Neural progenitor cell (in vitro differentiated cells): ENCODE measurements around the gene ATF2. TPM values are rescaled to one million over a fixed set of nuclear protein-coding genes. Genes with fewer than 3 reads are reported as not detected.

Experiments
- DNase-seq: peaks from one replicate; pipeline ENCODE4 v3.0.0-alpha.2; 2016; ENCODE audit warnings: low spot score
- H2AFZ ChIP-seq: fragments of 200-600 bp; sonication (generic); replicated peaks from 2 replicates; pipeline ENCODE4 v1.6.1; 2016; ENCODE audit warnings: antibody characterized with exemption
- H3F3A ChIP-seq: fragments of 200-600 bp; sonication (generic); 2 replicates; pipeline ENCODE4 v1.6.1; 2016; ENCODE audit warnings: antibody characterized with exemption, low read depth
- H3K27ac ChIP-seq: fragments of 200-600 bp; sonication (generic); 2 replicates; pipeline ENCODE4 v1.5.1; 2016; ENCODE audit warnings: mild to moderate bottlenecking
- H3K27me3 ChIP-seq: fragments of 200-600 bp; sonication (generic); 2 replicates; pipeline ENCODE4 v1.6.1; 2016; ENCODE audit warnings: mild to moderate bottlenecking, moderate library complexity
- H3K36me3 ChIP-seq: fragments of 200-600 bp; sonication (generic); 2 replicates; pipeline ENCODE4 v1.5.1; 2016
- H3K4me1 ChIP-seq: fragments of 200-600 bp; sonication (generic); 2 replicates; pipeline ENCODE4 v1.6.1; 2016; ENCODE audit warnings: mixed run types
- H3K4me2 ChIP-seq: fragments of 200-600 bp; sonication (generic); 2 replicates; pipeline ENCODE4 v1.6.1; 2016
- H3K4me3 ChIP-seq: fragments of 200-600 bp; sonication (generic); 2 replicates; pipeline ENCODE4 v1.5.1; 2016
- H3K79me2 ChIP-seq: fragments of 200-600 bp; sonication (generic); 2 replicates; pipeline ENCODE4 v1.6.1; 2016; ENCODE audit warnings: low read depth
- H3K9ac ChIP-seq: fragments of 200-600 bp; sonication (generic); 2 replicates; pipeline ENCODE4 v1.6.1; 2016
- H3K9me3 ChIP-seq: fragments of 200-600 bp; sonication (generic); 2 replicates; pipeline ENCODE4 v1.5.1; 2016; ENCODE audit warnings: low read depth
- H4K20me1 ChIP-seq: fragments of 200-600 bp; sonication (generic); 2 replicates; pipeline ENCODE4 v1.6.1; 2016; ENCODE audit warnings: low read depth
- H3K27ac Mint-ChIP-seq: 3 replicates; pipeline ENCODE4 v1.8.0; 2021; ENCODE audit warnings: mixed read lengths
- H3K27me3 Mint-ChIP-seq: 2 replicates; pipeline ENCODE4 v1.8.0; 2022; ENCODE audit warnings: low read depth, mild to moderate bottlenecking, inconsistent platforms, moderate library complexity, mixed read lengths; ENCODE audit not compliant: insufficient read depth
- H3K36me3 Mint-ChIP-seq: 3 replicates; pipeline ENCODE4 v1.8.0; 2021; ENCODE audit warnings: mixed read lengths
- H3K4me1 Mint-ChIP-seq: 3 replicates; pipeline ENCODE4 v1.8.0; 2021; ENCODE audit warnings: mixed read lengths
- H3K4me3 Mint-ChIP-seq: 3 replicates; pipeline ENCODE4 v1.8.0; 2021; ENCODE audit warnings: mild to moderate bottlenecking, moderate library complexity, mixed read lengths
- H3K9me3 Mint-ChIP-seq: 3 replicates; pipeline ENCODE4 v1.8.0; 2020; ENCODE audit warnings: mixed read lengths
- EZH2 ChIP-seq: fragments of 200-600 bp; sonication (generic); IDR thresholded peaks from 2 replicates; pipeline ENCODE4 v1.6.1; 2017; ENCODE audit warnings: antibody characterized with exemption, mild to moderate bottlenecking, moderate library complexity
- EZH2phosphoT487 ChIP-seq: fragments of 200-600 bp; sonication (generic); IDR thresholded peaks from 2 replicates; pipeline ENCODE4 v1.6.1; 2017; ENCODE audit warnings: antibody characterized with exemption
- total RNA-seq: library from RNA; depleted of rRNA; stranded (reverse); fragments of >200 nt; gene quantifications from 2 replicates; pipeline ENCODE4 v1.2.3, GENCODE V29; 2015; ENCODE audit warnings: low replicate concordance
- TF ChIP-seq, protein P1 (sequence below): fragments of 200-600 bp; sonication (generic); IDR thresholded peaks from 2 replicates; pipeline ENCODE4 v1.5.1; 2017; ENCODE audit warnings: antibody characterized with exemption, mild to moderate bottlenecking

The ATF2 gene
- total RNA-seq, 1 donor from 2014 or later, result 133 TPM

DNA sequence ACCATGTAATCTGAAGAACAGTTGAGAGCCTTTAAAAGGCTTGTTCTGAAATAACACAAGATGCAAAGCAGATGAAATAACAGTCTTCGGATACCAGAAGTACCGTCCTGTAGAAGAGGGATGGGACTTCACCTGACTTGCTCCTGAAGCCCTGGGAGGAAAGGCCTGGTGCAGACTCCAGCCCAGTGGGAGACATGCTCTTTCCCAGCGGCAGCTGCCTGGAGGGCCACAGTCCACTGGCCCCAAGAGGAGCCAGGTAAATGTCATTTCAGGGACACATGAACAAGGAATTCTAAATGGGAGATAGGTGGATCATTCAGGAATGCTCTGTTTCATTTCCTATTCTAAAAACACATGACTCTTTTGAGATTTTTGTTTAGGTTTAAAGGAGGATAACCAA, 140.2 kb downstream of the ATF2 start:
- Histone ChIP-seq H3K4me2 (no peak overlapping the region), H3K4me1 (peaks cover 17% of the 10 kb centered on the region), H3K9me3 (no peaks in the 10 kb centered on the region), H3K79me2 (no peaks in the 10 kb centered on the region), H2AFZ (peak overlapping the region; percentile 2), H3K9ac (no peak overlapping the region), H3K27ac (no peak overlapping the region), H3F3A (peaks cover 14% of the 10 kb centered on the region), H3K36me3 (no peaks in the 10 kb centered on the region), H3K4me3 (no peak overlapping the region), H4K20me1 (no peaks in the 10 kb centered on the region), H3K27me3 (no peaks in the 10 kb centered on the region)
- Mint-ChIP-seq H3K4me1 (peaks cover 7% of the 10 kb centered on the region), H3K9me3 (peaks cover 3% of the 10 kb centered on the region), H3K27ac (no peak overlapping the region), H3K36me3 (no peaks in the 10 kb centered on the region), H3K4me3 (no peak overlapping the region), H3K27me3 (peaks cover 2% of the 10 kb centered on the region)
- no peak for TF ChIP-seq EZH2
- TF ChIP-seq EZH2phosphoT487, result no peak
- TF ChIP-seq, protein P1, sequence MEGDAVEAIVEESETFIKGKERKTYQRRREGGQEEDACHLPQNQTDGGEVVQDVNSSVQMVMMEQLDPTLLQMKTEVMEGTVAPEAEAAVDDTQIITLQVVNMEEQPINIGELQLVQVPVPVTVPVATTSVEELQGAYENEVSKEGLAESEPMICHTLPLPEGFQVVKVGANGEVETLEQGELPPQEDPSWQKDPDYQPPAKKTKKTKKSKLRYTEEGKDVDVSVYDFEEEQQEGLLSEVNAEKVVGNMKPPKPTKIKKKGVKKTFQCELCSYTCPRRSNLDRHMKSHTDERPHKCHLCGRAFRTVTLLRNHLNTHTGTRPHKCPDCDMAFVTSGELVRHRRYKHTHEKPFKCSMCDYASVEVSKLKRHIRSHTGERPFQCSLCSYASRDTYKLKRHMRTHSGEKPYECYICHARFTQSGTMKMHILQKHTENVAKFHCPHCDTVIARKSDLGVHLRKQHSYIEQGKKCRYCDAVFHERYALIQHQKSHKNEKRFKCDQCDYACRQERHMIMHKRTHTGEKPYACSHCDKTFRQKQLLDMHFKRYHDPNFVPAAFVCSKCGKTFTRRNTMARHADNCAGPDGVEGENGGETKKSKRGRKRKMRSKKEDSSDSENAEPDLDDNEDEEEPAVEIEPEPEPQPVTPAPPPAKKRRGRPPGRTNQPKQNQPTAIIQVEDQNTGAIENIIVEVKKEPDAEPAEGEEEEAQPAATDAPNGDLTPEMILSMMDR, result no peak
- DNase-seq, result no peak

DNA sequence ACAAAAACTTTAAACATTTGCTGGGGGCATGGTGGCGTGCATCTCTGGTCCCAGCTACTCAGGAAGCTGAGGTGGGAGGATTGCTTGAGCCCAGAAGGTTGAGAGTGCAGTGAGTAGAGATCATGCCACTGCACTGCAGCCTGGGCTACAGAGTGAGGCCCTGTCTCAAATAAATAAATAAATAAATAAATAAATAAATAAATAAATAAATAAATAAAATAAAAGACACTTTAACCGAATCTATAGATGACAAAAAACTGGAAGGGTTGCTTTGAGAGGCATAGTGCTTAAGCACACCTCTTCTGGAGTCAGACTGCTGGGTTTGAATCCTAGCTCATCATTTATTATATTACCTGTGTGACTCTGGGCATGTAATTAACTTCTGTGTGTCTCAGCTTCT, 141.6 kb downstream of the ATF2 start:
- Mint-ChIP-seq H3K27ac (no peak overlapping the region), H3K27me3 (peaks cover 2% of the 10 kb centered on the region), H3K4me3 (no peak overlapping the region), H3K9me3 (peaks cover 3% of the 10 kb centered on the region), H3K36me3 (no peaks in the 10 kb centered on the region), H3K4me1 (peaks cover 7% of the 10 kb centered on the region)
- no peaks in the 10 kb centered on the region for H3K79me2 ChIP-seq
- no peak overlapping the region for H3K27ac ChIP-seq
- no peak overlapping the region for H2AFZ ChIP-seq
- TF ChIP-seq, protein P1, result no peak
- no peak for TF ChIP-seq EZH2
- no peak for TF ChIP-seq EZH2phosphoT487
- H3K4me1 ChIP-seq, result peaks cover 17% of the 10 kb centered on the region
- no peaks in the 10 kb centered on the region for H4K20me1 ChIP-seq
- H3K4me2 ChIP-seq, result no peak overlapping the region
- H3K4me3 ChIP-seq, result no peak overlapping the region
- H3F3A ChIP-seq, result peaks cover 13% of the 10 kb centered on the region
- no peak for DNase-seq
- H3K9ac ChIP-seq, result no peak overlapping the region
- no peaks in the 10 kb centered on the region for H3K9me3 ChIP-seq
- H3K36me3 ChIP-seq, result no peaks in the 10 kb centered on the region
- H3K27me3 ChIP-seq, result no peaks in the 10 kb centered on the region

DNA sequence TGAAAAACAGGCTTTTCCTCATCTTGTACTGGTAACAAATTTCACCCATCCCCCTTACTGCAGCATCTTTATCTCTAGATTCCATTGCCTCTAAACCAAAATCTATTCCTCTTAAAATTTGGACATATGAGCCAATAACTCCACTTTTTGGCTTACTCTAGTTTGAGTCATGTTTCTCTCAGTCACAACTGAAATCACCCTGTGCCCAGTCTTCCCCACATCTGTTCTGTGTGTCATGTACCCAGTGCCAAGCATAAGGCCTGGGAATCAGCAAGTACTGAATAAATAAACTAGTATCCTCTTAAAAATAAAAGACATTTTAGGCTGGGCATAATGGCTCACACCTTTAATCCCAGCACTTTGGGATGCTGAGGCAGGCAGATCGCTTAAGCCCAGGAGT, 142.1 kb downstream of the ATF2 start:
- Histone ChIP-seq H3K9ac (no peak overlapping the region), H3K4me1 (peaks cover 17% of the 10 kb centered on the region), H3K9me3 (no peaks in the 10 kb centered on the region), H3K4me2 (no peak overlapping the region), H3K79me2 (no peaks in the 10 kb centered on the region), H3K27me3 (no peaks in the 10 kb centered on the region), H3K4me3 (no peak overlapping the region), H3F3A (peaks cover 10% of the 10 kb centered on the region), H4K20me1 (no peaks in the 10 kb centered on the region), H3K36me3 (no peaks in the 10 kb centered on the region), H3K27ac (no peak overlapping the region), H2AFZ (no peak overlapping the region)
- H3K4me3 Mint-ChIP-seq, result no peak overlapping the region
- TF ChIP-seq EZH2phosphoT487, result no peak
- TF ChIP-seq, protein P1, result no peak
- H3K27ac Mint-ChIP-seq, result no peak overlapping the region
- H3K36me3 Mint-ChIP-seq, result no peaks in the 10 kb centered on the region
- peaks cover 2% of the 10 kb centered on the region for H3K27me3 Mint-ChIP-seq
- peaks cover 3% of the 10 kb centered on the region for H3K9me3 Mint-ChIP-seq
- H3K4me1 Mint-ChIP-seq, result peaks cover 7% of the 10 kb centered on the region
- no peak for DNase-seq
